OCI-LY1 (cell line): ENCODE data around the gene SULF2.

Experiments
- H2AFZ ChIP-seq: fragments of 200-600 bp; sonication (generic), shearing (Covaris generic); 2 replicates; pipeline ENCODE4 v1.6.0; 2014; ENCODE audit warnings: antibody characterized with exemption, mild to moderate bottlenecking, low read length
- H3F3A ChIP-seq: fragments of 200-600 bp; sonication (generic), shearing (Covaris generic); 2 replicates; pipeline ENCODE4 v1.6.0; 2014; ENCODE audit warnings: mild to moderate bottlenecking, antibody characterized with exemption, low read length, moderate library complexity; ENCODE audit not compliant: insufficient read depth
- H3K27ac ChIP-seq: fragments of 200-600 bp; sonication (generic); 2 replicates; pipeline ENCODE4 v1.5.1; 2014; ENCODE audit warnings: low read length, mixed run types, mild to moderate bottlenecking, low read depth; ENCODE audit not compliant: poor library complexity, severe bottlenecking
- H3K27me3 ChIP-seq: fragments of 200-600 bp; sonication (generic); 2 replicates; pipeline ENCODE4 v1.6.0; 2014; ENCODE audit warnings: antibody characterized with exemption, mild to moderate bottlenecking, low read length, moderate library complexity; ENCODE audit not compliant: insufficient read depth
- H3K36me3 ChIP-seq: fragments of 200-600 bp; sonication (generic); 2 replicates; pipeline ENCODE4 v1.6.1; 2014; ENCODE audit warnings: mild to moderate bottlenecking, antibody characterized with exemption, low read length, moderate library complexity, mixed read lengths; ENCODE audit not compliant: insufficient read depth
- H3K4me1 ChIP-seq: fragments of 200-600 bp; sonication (generic); 2 replicates; pipeline ENCODE4 v1.5.1; 2014; ENCODE audit warnings: mild to moderate bottlenecking, low read length, moderate library complexity; ENCODE audit not compliant: insufficient read depth, severe bottlenecking
- H3K4me2 ChIP-seq: fragments of 200-600 bp; sonication (generic), shearing (Covaris generic); 2 replicates; pipeline ENCODE4 v1.6.1; 2014; ENCODE audit warnings: low read length
- H3K4me3 ChIP-seq: fragments of 200-600 bp; sonication (generic); 2 replicates; pipeline ENCODE4 v1.5.1; 2014; ENCODE audit warnings: low read length, low read depth, mild to moderate bottlenecking, mixed read lengths; ENCODE audit not compliant: poor library complexity, severe bottlenecking
- H3K79me2 ChIP-seq: fragments of 200-600 bp; shearing (Covaris generic); 2 replicates; pipeline ENCODE4 v1.6.1; 2016; ENCODE audit warnings: mixed run types, low read length, mixed read lengths; ENCODE audit not compliant: insufficient read depth
- H3K9ac ChIP-seq: fragments of 200-600 bp; sonication (generic), shearing (Covaris generic); 2 replicates; pipeline ENCODE4 v1.6.1; 2014; ENCODE audit warnings: mild to moderate bottlenecking, low read length, mixed read lengths
- H3K9me2 ChIP-seq: fragments of 200-600 bp; sonication (generic), shearing (Covaris generic); 2 replicates; pipeline ENCODE4 v1.6.1; 2014; ENCODE audit warnings: low read depth, mild to moderate bottlenecking, low read length, mixed read lengths
- H3K9me3 ChIP-seq: fragments of 200-600 bp; shearing (Covaris generic); 2 replicates; pipeline ENCODE4 v1.6.1; 2014; ENCODE audit warnings: low read length, mixed read lengths
- H4K20me1 ChIP-seq: fragments of 200-600 bp; sonication (generic), shearing (Covaris generic); 2 replicates; pipeline ENCODE4 v1.6.0; 2016; ENCODE audit warnings: mild to moderate bottlenecking, low read length; ENCODE audit not compliant: insufficient read depth
- EZH2 ChIP-seq: fragments of 200-600 bp; sonication (generic), shearing (Covaris generic); IDR thresholded peaks from 2 replicates; pipeline ENCODE4 v1.8.0; 2017; ENCODE audit warnings: borderline replicate concordance, mixed run types, mild to moderate bottlenecking, antibody characterized with exemption, low read length, moderate library complexity, mixed read lengths
- TF ChIP-seq, protein P1 (sequence below): fragments of 200-600 bp; sonication (generic), shearing (Covaris generic); IDR thresholded peaks from 2 replicates; pipeline ENCODE4 v1.5.1; 2017; ENCODE audit warnings: mild to moderate bottlenecking, antibody characterized with exemption, low read length, moderate library complexity, mixed read lengths

Gene SULF2

DNA sequence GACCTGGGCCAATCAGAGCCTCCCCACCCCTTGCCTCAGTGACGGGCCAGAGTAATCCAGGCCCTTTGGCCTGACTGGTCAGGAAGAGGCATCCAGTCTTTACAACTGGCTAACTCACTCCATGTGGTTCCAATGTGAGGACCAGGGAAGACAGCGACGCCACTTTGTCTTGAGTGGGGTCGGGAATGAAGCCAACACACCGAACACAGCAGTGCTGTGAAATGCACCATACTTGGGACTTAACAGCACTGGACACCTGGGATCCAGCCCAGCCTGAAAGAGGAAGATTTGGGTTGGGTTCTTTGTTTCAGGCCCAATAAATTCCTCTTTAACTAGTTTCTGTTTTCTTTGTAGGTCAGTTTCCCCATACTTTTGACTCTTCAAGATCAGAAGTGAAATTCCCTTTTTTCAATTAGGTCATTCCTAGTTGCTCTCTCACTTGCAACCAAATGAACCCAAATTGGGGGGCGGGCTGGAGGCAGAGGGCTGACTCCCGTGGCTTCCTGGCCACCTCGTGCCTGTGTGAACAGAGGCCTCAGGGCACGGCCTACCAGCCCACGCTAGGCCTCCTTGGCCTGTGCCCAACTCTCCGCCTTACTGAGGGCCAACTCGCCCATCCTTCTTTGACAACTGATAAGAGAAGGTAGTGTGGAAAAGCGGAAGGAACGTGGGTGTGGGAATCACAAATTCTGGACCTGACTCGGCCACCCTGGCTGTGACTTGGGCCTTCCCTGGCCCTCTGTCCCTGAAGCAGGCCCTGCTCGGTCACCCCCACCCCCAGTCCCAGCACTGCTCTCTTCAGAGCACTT lies 17.1 kb downstream of the SULF2 start:
- H3K9me3 ChIP-seq = no peaks in the 10 kb centered on the region
- H3K9me2 ChIP-seq = no peaks in the 10 kb centered on the region
- H3K79me2 ChIP-seq = no peaks in the 10 kb centered on the region
- H3K27ac ChIP-seq = no peak overlapping the region
- H3K4me2 ChIP-seq = no peak overlapping the region
- peaks cover 8% of the 10 kb centered on the region for H3K27me3 ChIP-seq
- H3K4me1 ChIP-seq = no peaks in the 10 kb centered on the region
- H3F3A ChIP-seq = no peaks in the 10 kb centered on the region
- H3K4me3 ChIP-seq = no peak overlapping the region
- TF ChIP-seq, protein P1, sequence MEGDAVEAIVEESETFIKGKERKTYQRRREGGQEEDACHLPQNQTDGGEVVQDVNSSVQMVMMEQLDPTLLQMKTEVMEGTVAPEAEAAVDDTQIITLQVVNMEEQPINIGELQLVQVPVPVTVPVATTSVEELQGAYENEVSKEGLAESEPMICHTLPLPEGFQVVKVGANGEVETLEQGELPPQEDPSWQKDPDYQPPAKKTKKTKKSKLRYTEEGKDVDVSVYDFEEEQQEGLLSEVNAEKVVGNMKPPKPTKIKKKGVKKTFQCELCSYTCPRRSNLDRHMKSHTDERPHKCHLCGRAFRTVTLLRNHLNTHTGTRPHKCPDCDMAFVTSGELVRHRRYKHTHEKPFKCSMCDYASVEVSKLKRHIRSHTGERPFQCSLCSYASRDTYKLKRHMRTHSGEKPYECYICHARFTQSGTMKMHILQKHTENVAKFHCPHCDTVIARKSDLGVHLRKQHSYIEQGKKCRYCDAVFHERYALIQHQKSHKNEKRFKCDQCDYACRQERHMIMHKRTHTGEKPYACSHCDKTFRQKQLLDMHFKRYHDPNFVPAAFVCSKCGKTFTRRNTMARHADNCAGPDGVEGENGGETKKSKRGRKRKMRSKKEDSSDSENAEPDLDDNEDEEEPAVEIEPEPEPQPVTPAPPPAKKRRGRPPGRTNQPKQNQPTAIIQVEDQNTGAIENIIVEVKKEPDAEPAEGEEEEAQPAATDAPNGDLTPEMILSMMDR = no peak
- TF ChIP-seq EZH2 = no peak
- H4K20me1 ChIP-seq = no peaks in the 10 kb centered on the region
- H3K36me3 ChIP-seq = no peaks in the 10 kb centered on the region
- no peak overlapping the region for H2AFZ ChIP-seq
- no peak overlapping the region for H3K9ac ChIP-seq

DNA sequence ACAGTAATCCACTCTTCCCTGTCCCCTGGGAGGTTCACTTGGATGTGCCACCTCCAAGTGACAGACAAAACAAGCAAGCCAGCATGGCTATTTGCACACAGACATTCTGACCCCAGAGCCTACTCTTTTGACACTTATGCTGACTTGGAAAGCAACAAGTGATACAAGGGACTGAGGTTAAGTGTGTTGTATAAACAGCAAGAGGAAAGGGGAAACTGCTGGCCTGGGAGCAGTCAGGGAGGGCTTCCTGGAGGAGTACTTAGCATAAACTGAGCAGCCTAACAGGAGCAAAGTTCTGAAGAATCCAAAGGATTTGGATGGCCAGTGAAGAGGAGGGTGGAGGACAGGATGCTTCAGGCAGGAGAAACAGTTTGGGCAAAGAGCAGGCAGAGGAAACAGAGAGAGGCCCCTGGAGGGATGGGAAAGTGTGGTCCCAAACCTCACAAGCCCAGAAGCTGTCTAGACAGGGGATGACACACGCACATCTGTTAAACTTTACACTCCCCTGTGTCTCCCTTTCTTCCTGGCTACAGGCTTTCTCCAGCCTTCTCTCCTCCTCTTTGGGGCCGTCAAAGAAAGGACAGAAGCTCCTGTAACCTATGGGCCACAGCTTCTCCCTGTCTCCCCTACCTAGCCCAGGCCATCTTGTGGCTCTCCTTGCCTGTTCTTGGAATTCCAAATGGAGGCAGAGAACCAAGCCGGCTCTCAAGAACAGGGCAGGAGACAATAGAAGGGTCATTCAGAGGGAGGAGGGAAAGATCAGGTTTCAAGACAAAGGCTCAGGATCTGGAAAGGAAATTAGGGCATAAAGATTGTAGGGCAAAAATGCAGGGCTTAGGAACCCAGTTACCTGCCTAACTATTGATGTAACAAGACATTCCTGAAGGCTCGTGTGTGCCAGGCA lies 19.3 kb downstream of the SULF2 start:
- Histone ChIP-seq H3K4me3 (no peak overlapping the region), H3K27ac (no peak overlapping the region), H3K79me2 (no peaks in the 10 kb centered on the region), H3K9ac (no peak overlapping the region), H3K27me3 (peaks cover 8% of the 10 kb centered on the region), H2AFZ (no peak overlapping the region), H4K20me1 (no peaks in the 10 kb centered on the region), H3K4me1 (no peaks in the 10 kb centered on the region), H3K36me3 (no peaks in the 10 kb centered on the region), H3K4me2 (no peak overlapping the region), H3K9me3 (no peaks in the 10 kb centered on the region), H3F3A (no peaks in the 10 kb centered on the region), H3K9me2 (no peaks in the 10 kb centered on the region)
- no peak for TF ChIP-seq EZH2
- TF ChIP-seq, protein P1 = no peak

DNA sequence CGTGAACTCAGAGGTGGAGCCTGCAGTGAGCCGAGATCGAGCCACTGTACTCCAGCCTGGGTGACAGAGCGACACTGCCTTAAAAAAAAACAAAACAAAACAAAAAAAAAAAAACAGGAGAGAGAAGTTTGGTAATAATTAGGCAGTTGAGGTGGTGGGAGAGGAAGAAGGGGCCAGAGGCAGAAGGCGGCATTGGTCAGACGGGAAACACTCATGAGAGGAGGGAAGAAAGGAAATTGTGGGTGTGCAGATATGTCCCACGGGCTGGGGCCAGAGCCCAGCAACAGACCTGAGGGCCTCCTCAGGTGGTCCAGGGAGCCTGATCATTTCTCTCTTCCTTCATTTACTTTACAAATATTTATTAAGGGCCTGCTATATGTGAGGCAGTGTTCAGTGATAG lies 20.0 kb downstream of the SULF2 start:
- H3K27ac ChIP-seq = no peak overlapping the region
- no peak overlapping the region for H3K9ac ChIP-seq
- H4K20me1 ChIP-seq = no peaks in the 10 kb centered on the region
- TF ChIP-seq EZH2 = no peak
- no peak overlapping the region for H3K4me2 ChIP-seq
- no peaks in the 10 kb centered on the region for H3K79me2 ChIP-seq
- no peak overlapping the region for H3K4me3 ChIP-seq
- H3K4me1 ChIP-seq = no peaks in the 10 kb centered on the region
- H3F3A ChIP-seq = no peaks in the 10 kb centered on the region
- H2AFZ ChIP-seq = no peak overlapping the region
- no peaks in the 10 kb centered on the region for H3K9me2 ChIP-seq
- H3K36me3 ChIP-seq = no peaks in the 10 kb centered on the region
- peaks cover 8% of the 10 kb centered on the region for H3K27me3 ChIP-seq
- H3K9me3 ChIP-seq = no peaks in the 10 kb centered on the region
